ENCODE measurements around the gene APOBEC4. TPM values are rescaled to one million over a fixed set of nuclear protein-coding genes. Genes with fewer than 3 reads are reported as not detected.

APOBEC4 gene
- total and polyA plus RNA-seq, 9 of the 15 experiments (the other 6 are each of a cell fraction or from before 2014, with no cell fraction given) = not detected

DNA sequence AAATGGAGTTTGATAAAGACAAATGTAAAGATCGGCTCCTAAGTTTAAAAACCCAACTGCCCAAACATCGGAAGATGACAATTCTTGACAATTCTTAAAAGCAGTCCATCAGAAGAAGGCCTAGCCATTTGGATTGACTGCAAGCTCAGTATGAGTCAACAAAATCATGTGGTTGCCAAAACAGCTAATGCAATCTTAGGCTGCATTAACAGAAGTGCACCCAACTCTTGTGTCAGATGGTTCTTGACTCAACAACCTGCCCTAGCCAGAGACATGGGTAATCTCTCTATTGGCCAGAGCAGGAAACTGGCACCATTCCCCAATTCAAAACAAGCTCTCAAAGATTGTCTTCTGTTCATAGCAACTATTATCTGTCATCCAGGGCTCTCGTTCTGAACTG, 53.0 kb downstream of the APOBEC4 start (continued):
- TF ChIP-seq, protein P1, sequence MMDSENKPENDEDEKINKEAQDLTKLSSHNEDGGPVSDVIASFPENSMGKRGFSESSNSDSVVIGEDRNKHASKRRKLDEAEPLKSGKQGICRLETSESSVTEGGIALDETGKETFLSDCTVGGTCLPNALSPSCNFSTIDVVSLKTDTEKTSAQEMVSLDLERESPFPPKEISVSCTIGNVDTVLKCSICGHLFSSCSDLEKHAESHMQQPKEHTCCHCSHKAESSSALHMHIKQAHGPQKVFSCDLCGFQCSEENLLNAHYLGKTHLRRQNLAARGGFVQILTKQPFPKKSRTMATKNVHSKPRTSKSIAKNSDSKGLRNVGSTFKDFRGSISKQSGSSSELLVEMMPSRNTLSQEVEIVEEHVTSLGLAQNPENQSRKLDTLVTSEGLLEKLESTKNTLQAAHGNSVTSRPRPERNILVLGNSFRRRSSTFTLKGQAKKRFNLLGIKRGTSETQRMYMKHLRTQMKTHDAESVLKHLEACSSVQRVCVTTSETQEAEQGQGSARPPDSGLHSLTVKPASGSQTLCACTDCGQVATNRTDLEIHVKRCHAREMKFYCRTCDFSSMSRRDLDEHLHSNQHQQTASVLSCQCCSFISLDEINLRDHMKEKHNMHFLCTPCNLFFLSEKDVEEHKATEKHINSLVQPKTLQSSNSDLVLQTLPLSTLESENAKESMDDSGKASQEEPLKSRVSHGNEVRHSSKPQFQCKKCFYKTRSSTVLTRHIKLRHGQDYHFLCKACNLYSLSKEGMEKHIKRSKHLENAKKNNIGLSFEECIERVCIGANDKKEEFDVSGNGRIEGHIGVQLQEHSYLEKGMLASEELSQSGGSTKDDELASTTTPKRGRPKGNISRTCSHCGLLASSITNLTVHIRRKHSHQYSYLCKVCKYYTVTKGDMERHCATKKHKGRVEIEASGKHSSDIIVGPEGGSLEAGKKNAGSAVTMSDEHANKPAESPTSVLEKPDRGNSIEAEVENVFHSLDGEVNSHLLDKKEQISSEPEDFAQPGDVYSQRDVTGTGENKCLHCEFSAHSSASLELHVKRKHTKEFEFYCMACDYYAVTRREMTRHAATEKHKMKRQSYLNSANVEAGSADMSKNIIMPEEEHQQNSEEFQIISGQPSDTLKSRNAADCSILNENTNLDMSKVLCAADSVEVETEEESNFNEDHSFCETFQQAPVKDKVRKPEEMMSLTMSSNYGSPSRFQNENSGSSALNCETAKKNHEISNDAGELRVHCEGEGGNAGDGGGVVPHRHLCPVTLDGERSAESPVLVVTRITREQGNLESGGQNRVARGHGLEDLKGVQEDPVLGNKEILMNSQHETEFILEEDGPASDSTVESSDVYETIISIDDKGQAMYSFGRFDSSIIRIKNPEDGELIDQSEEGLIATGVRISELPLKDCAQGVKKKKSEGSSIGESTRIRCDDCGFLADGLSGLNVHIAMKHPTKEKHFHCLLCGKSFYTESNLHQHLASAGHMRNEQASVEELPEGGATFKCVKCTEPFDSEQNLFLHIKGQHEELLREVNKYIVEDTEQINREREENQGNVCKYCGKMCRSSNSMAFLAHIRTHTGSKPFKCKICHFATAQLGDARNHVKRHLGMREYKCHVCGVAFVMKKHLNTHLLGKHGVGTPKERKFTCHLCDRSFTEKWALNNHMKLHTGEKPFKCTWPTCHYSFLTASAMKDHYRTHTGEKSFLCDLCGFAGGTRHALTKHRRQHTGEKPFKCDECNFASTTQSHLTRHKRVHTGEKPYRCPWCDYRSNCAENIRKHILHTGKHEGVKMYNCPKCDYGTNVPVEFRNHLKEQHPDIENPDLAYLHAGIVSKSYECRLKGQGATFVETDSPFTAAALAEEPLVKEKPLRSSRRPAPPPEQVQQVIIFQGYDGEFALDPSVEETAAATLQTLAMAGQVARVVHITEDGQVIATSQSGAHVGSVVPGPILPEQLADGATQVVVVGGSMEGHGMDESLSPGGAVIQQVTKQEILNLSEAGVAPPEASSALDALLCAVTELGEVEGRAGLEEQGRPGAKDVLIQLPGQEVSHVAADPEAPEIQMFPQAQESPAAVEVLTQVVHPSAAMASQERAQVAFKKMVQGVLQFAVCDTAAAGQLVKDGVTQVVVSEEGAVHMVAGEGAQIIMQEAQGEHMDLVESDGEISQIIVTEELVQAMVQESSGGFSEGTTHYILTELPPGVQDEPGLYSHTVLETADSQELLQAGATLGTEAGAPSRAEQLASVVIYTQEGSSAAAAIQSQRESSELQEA (IDR thresholded peaks at IDR 0.05; ENCODE audit: low read depth) = no peak

DNA sequence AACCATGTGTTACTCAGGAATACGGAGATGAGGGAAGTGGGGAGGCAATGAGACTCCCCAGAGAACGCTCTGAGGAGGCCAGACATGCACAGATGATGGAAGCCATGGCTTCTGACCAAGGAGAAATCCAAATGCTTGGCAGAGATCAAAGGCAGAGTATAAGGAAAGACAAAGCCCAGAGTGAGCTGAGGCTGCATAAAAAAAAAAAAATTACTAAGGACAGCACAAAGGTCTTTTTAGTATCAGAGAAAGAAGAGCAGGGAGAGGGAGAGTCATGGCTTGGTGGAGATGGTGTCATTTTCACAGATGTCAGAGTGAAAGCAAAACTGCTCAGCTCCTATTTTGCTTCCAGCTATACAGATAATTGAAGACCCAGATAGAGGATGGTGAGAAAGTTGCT, 54.7 kb downstream of the APOBEC4 start:
- Histone ChIP-seq H3K9me1 (ENCODE audit: control insufficient read depth, insufficient read depth, low read length) (no peaks in the 10 kb centered on the region), H3K9me3 (replicated peaks; ENCODE audit: control insufficient read depth, insufficient read depth, low read depth, low read length) (no peaks in the 10 kb centered on the region), H2AFZ (ENCODE audit: low read depth, low read length) (no peak overlapping the region), H4K20me1 (replicated peaks; ENCODE audit: control insufficient read depth, insufficient read depth, low read length) (no peaks in the 10 kb centered on the region), H3K27me3 (ENCODE audit: control insufficient read depth in 2 of 2, insufficient read depth in 2 of 2, low read length in 2 of 2) (peaks cover 21 to 42% of the 10 kb centered on the region in 2 experiments), H3K4me2 (ENCODE audit: insufficient read depth, low read length) (no peak overlapping the region), H3K27ac (ENCODE audit: extremely low read depth, low read depth, low read length) (no peak overlapping the region), H3K4me1 (replicated peaks in 1 of 2; ENCODE audit: control insufficient read depth in 2 of 2, insufficient read depth in 2 of 2, low read length in 2 of 2) (no peaks in the 10 kb centered on the region; a peak in 1 of 5 replicates), H3K79me2 (ENCODE audit: control insufficient read depth, insufficient read depth, low read length) (no peaks in the 10 kb centered on the region), H3K36me3 (ENCODE audit: control insufficient read depth, insufficient read depth, low read length) (no peaks in the 10 kb centered on the region), H3K4me3 (no peak overlapping the region), H3K9ac (ENCODE audit: insufficient read depth in 1 of 2, low read depth in 2 of 2, low read length in 2 of 2) (no peak overlapping the region)
- CTCF ChIA-PET (ENCODE audit: low intra/inter-chr PET ratio) = no interaction called here
- WGBS (ENCODE audit: insufficient coverage, low coverage, missing lambda C conversion rate) = 0% methylated on average over 2 of the region's 2 CpGs
- in situ Hi-C loops (cut with MboI) = no loop called here
- no peak for DNase-seq (ENCODE audit: extremely low read depth in 1 of 4, low spot score in 3 of 4)
- no peak for ATAC-seq
- intact Hi-C loops (cut with micrococcal nuclease) = no loop called here
- FAIRE-seq = no peak
- no TSS peak for BruUV-seq (replicated peaks)
- POLR2A ChIA-PET = interaction anchor here (0.6 to 1.0 kb wide), 2 partner anchors 11 to 652 kb away, joined by 3 to 4 read pairs; no protein-coding TSS in a partner anchor
- TF ChIP-seq HDGF (IDR thresholded peaks at IDR 0.05) (no peak), CC2D1A (IDR thresholded peaks at IDR 0.05) (no peak), ARNT (IDR thresholded peaks at IDR 0.05) (no peak), PHB2 (IDR thresholded peaks at IDR 0.05; ENCODE audit: low read depth) (no peak), FOXA1 (IDR thresholded peaks at IDR 0.05; ENCODE audit: borderline replicate concordance) (no peak), SIN3A (IDR thresholded peaks at IDR 0.05; ENCODE audit: borderline replicate concordance in 2 of 2, control insufficient read depth in 1 of 2, low read depth in 2 of 2, low read length in 2 of 2) (no peak), ETV1 (tag; conservative IDR thresholded peaks at IDR 0.05; ENCODE audit: low read depth) (no peak), ETV6 (IDR thresholded peaks at IDR 0.05; ENCODE audit: borderline replicate concordance in 1 of 2, low read depth in 2 of 2, low read length in 1 of 2) (no peak), ETV6 (CRISPR knock-in tag; IDR thresholded peaks at IDR 0.05; ENCODE audit: borderline replicate concordance) (no peak), HCFC1 (IDR thresholded peaks at IDR 0.05; ENCODE audit: low read depth, low read length) (no peak), NFIC (IDR thresholded peaks at IDR 0.05) (no peak), HIVEP1 (CRISPR knock-in tag; IDR thresholded peaks at IDR 0.05) (no peak), CCAR2 (IDR thresholded peaks at IDR 0.05; ENCODE audit: low read depth, low read length) (no peak), ARHGAP35 (IDR thresholded peaks at IDR 0.05; ENCODE audit: partially characterized antibody) (no peak)
